H9 (cell line): ENCODE data around the gene HOXA7. TPM values are rescaled to one million over a fixed set of nuclear protein-coding genes. Genes with fewer than 3 reads are reported as not detected.

Experiments used
- DNase-seq: peaks from one replicate; pipeline ENCODE4 v3.0.0-alpha.2; 2017
- H2AFZ ChIP-seq: one replicate; pipeline ENCODE4 v1.6.1; 2013; ENCODE audit warnings: mild to moderate bottlenecking, low read length, control low read depth, moderate library complexity
- H2AK5ac ChIP-seq: 2 replicates; pipeline ENCODE4 v1.6.1; 2013; ENCODE audit warnings: low read length, control low read depth, mixed read lengths; ENCODE audit not compliant: insufficient read length
- H2BK120ac ChIP-seq: one replicate; pipeline ENCODE4 v1.6.1; 2013; ENCODE audit warnings: low read depth, mild to moderate bottlenecking, low read length, control low read depth, inconsistent platforms; ENCODE audit not compliant: poor library complexity, severe bottlenecking
- H2BK12ac ChIP-seq: 2 replicates; pipeline ENCODE4 v1.6.1; 2013; ENCODE audit warnings: low read length, control low read depth, mixed read lengths, low read depth; ENCODE audit not compliant: insufficient read length
- H2BK15ac ChIP-seq: 2 replicates; pipeline ENCODE4 v1.6.1; 2013; ENCODE audit warnings: low read depth, low read length, control low read depth
- H2BK20ac ChIP-seq: one replicate; pipeline ENCODE4 v1.6.1; 2013; ENCODE audit warnings: low read depth, mild to moderate bottlenecking, low read length, control low read depth, inconsistent platforms; ENCODE audit not compliant: poor library complexity, severe bottlenecking
- H2BK5ac ChIP-seq: 2 replicates; pipeline ENCODE4 v1.6.1; 2013; ENCODE audit warnings: low read length, control low read depth, mixed read lengths; ENCODE audit not compliant: insufficient read length
- H3K14ac ChIP-seq: 2 replicates; pipeline ENCODE4 v1.6.1; 2013; ENCODE audit warnings: low read length, control low read depth; ENCODE audit not compliant: insufficient read depth
- H3K18ac ChIP-seq: 2 replicates; pipeline ENCODE4 v1.6.1; 2013; ENCODE audit warnings: low read depth, mild to moderate bottlenecking, mixed read lengths, low read length, control low read depth; ENCODE audit not compliant: insufficient read length
- H3K23ac ChIP-seq: 2 replicates; pipeline ENCODE4 v1.6.1; 2013; ENCODE audit warnings: low read length, control low read depth, mixed read lengths, low read depth; ENCODE audit not compliant: insufficient read length
- H3K23me2 ChIP-seq: 2 replicates; pipeline ENCODE4 v1.6.1; 2013; ENCODE audit warnings: low read depth, mild to moderate bottlenecking, mixed read lengths, low read length, control low read depth; ENCODE audit not compliant: insufficient read length, poor library complexity, severe bottlenecking
- H3K27ac ChIP-seq: 2 replicates; pipeline ENCODE4 v1.5.1; 2013; ENCODE audit warnings: low read length, control low read depth, mixed read lengths, low read depth; ENCODE audit not compliant: insufficient read length
- H3K27me3 ChIP-seq: 2 replicates; pipeline ENCODE4 v1.6.1; 2013; ENCODE audit warnings: low read length, control low read depth, inconsistent platforms; ENCODE audit not compliant: insufficient read depth
- H3K4ac ChIP-seq: 2 replicates; pipeline ENCODE4 v1.6.1; 2013; ENCODE audit warnings: low read depth, mild to moderate bottlenecking, control low read depth, inconsistent platforms, low read length, moderate library complexity
- H3K4me1 ChIP-seq: 2 replicates; pipeline ENCODE4 v1.6.1; 2013; ENCODE audit warnings: low read length, control low read depth, inconsistent platforms; ENCODE audit not compliant: insufficient read depth
- H3K4me2 ChIP-seq: 2 replicates; pipeline ENCODE4 v1.6.1; 2013; ENCODE audit warnings: low read length, control low read depth, mixed read lengths; ENCODE audit not compliant: insufficient read length, insufficient read depth
- H3K56ac ChIP-seq: 2 replicates; pipeline ENCODE4 v1.6.1; 2013; ENCODE audit warnings: low read depth, mild to moderate bottlenecking, mixed read lengths, low read length, control low read depth; ENCODE audit not compliant: insufficient read length
- H3K79me1 ChIP-seq: 2 replicates; pipeline ENCODE4 v1.6.1; 2013; ENCODE audit warnings: low read depth, mild to moderate bottlenecking, moderate library complexity, low read length, control low read depth, inconsistent platforms; ENCODE audit not compliant: insufficient read depth, poor library complexity, severe bottlenecking
- H3K79me2 ChIP-seq: 2 replicates; pipeline ENCODE4 v1.6.1; 2013; ENCODE audit warnings: low read length, control low read depth, inconsistent platforms; ENCODE audit not compliant: insufficient read depth
- H3K9ac ChIP-seq: 2 replicates; pipeline ENCODE4 v1.6.1; 2013; ENCODE audit warnings: low read length, control low read depth, mixed read lengths; ENCODE audit not compliant: insufficient read length; ENCODE audit errors: extremely low read depth
- H3K9me3 ChIP-seq: one replicate; pipeline ENCODE4 v1.6.1; 2013; ENCODE audit warnings: low read depth, low read length, inconsistent platforms; ENCODE audit not compliant: control insufficient read depth
- H3T11ph ChIP-seq: one replicate; pipeline ENCODE4 v1.6.1; 2013; ENCODE audit warnings: mild to moderate bottlenecking, low read length, control low read depth, inconsistent platforms
- H4K20me1 ChIP-seq: one replicate; pipeline ENCODE4 v1.6.1; 2013; ENCODE audit not compliant: control insufficient read depth, insufficient read length, insufficient read depth
- H4K5ac ChIP-seq: 2 replicates; pipeline ENCODE4 v1.6.1; 2013; ENCODE audit warnings: low read depth, mild to moderate bottlenecking, mixed read lengths, low read length, control low read depth; ENCODE audit not compliant: insufficient read length
- H4K8ac ChIP-seq: replicated peaks from 2 replicates; pipeline ENCODE4 v1.6.1; 2013; ENCODE audit warnings: low read length, control low read depth, mixed read lengths, low read depth; ENCODE audit not compliant: insufficient read length
- H4K91ac ChIP-seq: 2 replicates; pipeline ENCODE4 v1.6.1; 2013; ENCODE audit warnings: low read depth, mild to moderate bottlenecking, moderate library complexity, mixed read lengths, low read length, control low read depth; ENCODE audit not compliant: insufficient read length
- H3K27ac Mint-ChIP-seq, 3 experiments: 2 replicates in 2 of 3; 3 replicates in 1 of 3; pipeline ENCODE4 v1.8.0; 2020 to 2021; ENCODE audit warnings: mixed read lengths in 3 of 3, mild to moderate bottlenecking in 1 of 3, moderate library complexity in 1 of 3
- H3K27me3 Mint-ChIP-seq: 2 replicates; pipeline ENCODE4 v1.8.0; 2021; ENCODE audit warnings: low read depth, mild to moderate bottlenecking, moderate library complexity, mixed read lengths
- H3K36me3 Mint-ChIP-seq, 3 experiments: 2 replicates in 2 of 3; 3 replicates in 1 of 3; pipeline ENCODE4 v1.8.0; 2020 to 2021; ENCODE audit warnings: low read depth in 3 of 3, mixed read lengths in 3 of 3; ENCODE audit not compliant: insufficient read depth in 1 of 3
- H3K4me1 Mint-ChIP-seq, 2 experiments: 2 replicates each; pipeline ENCODE4 v1.8.0; 2020; ENCODE audit warnings: mixed read lengths in 2 of 2
- H3K4me3 Mint-ChIP-seq, 2 experiments: 2 replicates in 1 of 2; 3 replicates in 1 of 2; pipeline ENCODE4 v1.8.0; 2020 to 2021; ENCODE audit warnings: mild to moderate bottlenecking in 2 of 2, mixed read lengths in 2 of 2, moderate library complexity in 1 of 2
- H3K9me3 Mint-ChIP-seq, 2 experiments: 2 replicates in 1 of 2; 3 replicates in 1 of 2; pipeline ENCODE4 v1.8.0; 2020; ENCODE audit warnings: mild to moderate bottlenecking in 2 of 2, mixed read lengths in 2 of 2, moderate library complexity in 1 of 2
- CTCF ChIP-seq: fragments of 200-600 bp; sonication (generic); conservative IDR thresholded peaks from 3 replicates; pipeline ENCODE4 v1.8.0; 2021; ENCODE audit warnings: antibody characterized with exemption, mild to moderate bottlenecking
- WGBS: extraction: QIAGEN DNeasy Blood & Tissue Kit; methylation state at CpG from one replicate; pipeline ENCODE4 v1.1.7; 2013; ENCODE audit warnings: missing lambda C conversion rate, low lambda C conversion rate, mixed read lengths; ENCODE audit not compliant: insufficient read length; ENCODE audit errors: extremely low coverage; 5-methylcytosine and 5-hydroxymethylcytosine counted together
- total RNA-seq: library from RNA; stranded (reverse); gene quantifications from 2 replicates; pipeline ENCODE4 v1.2.1, GENCODE V29; 2021

HOXA7 gene
- total RNA-seq, 1 experiment from 2014 or later = not detected

GRCh38 chr7:27203964-27204594 lies 47.6 kb upstream of the HOXA7 start:
- H2BK12ac ChIP-seq = no peak overlapping the region
- no CpG with 5 or more reads among the region's 4 CpGs for WGBS
- no peak overlapping the region for H2BK15ac ChIP-seq

More at GRCh38 chr7:27203964-27204594, 47.6 kb upstream of the HOXA7 start:
- Mint-ChIP-seq H3K4me1 (peaks cover 8 to 20% of the 10 kb centered on the region in 2 experiments; a peak in 3 of 4 replicates), H3K9me3 (peaks cover 7 to 8% of the 10 kb centered on the region in 2 experiments; a peak in 4 of 5 replicates), H3K36me3 (peaks cover 0 to 2% (median 0%) of the 10 kb centered on the region in 3 experiments; a peak in 1 of 7 replicates), H3K27me3 (peaks cover 95% of the 10 kb centered on the region), H3K27ac (no peak overlapping the region), H3K4me3 (no peak overlapping the region; a peak in 1 of 5 replicates)
- Histone ChIP-seq H3K4me2 (no peak overlapping the region), H3K18ac (no peak overlapping the region), H3T11ph (no peak overlapping the region), H3K27me3 (peaks cover 93% of the 10 kb centered on the region), H3K4ac (no peak overlapping the region), H3K79me2 (no peaks in the 10 kb centered on the region), H3K14ac (no peak overlapping the region), H4K91ac (no peak overlapping the region), H3K56ac (no peak overlapping the region), H4K8ac (no peak overlapping the region), H2BK5ac (no peak overlapping the region), H3K23ac (no peak overlapping the region), H3K4me1 (no peaks in the 10 kb centered on the region), H3K79me1 (no peaks in the 10 kb centered on the region), H4K5ac (no peak overlapping the region), H4K20me1 (no peaks in the 10 kb centered on the region), H3K9me3 (no peaks in the 10 kb centered on the region), H2AK5ac (no peak overlapping the region), H3K23me2 (no peaks in the 10 kb centered on the region), H3K27ac (no peak overlapping the region), H2AFZ (no peak overlapping the region), H2BK120ac (no peak overlapping the region), H2BK20ac (no peak overlapping the region), H3K9ac (no peak overlapping the region)
- DNase-seq = no peak
- TF ChIP-seq CTCF = no peak
